Stimulated activated CD8-positive, alpha-beta memory T cell treated with anti-CD3 and anti-CD28 coated beads, Interleukin-4, amount 100 ng/mL, for 1 hour (primary cell): ENCODE measurements around the gene FBXL7.

Experiments
- DNase-seq, 2 donors: peaks; one replicate each; pipeline ENCODE4 v3.0.0-alpha.2; 2020; ENCODE audit warnings: low read depth in 2 of 2, low spot score in 1 of 2

Gene FBXL7

DNA sequence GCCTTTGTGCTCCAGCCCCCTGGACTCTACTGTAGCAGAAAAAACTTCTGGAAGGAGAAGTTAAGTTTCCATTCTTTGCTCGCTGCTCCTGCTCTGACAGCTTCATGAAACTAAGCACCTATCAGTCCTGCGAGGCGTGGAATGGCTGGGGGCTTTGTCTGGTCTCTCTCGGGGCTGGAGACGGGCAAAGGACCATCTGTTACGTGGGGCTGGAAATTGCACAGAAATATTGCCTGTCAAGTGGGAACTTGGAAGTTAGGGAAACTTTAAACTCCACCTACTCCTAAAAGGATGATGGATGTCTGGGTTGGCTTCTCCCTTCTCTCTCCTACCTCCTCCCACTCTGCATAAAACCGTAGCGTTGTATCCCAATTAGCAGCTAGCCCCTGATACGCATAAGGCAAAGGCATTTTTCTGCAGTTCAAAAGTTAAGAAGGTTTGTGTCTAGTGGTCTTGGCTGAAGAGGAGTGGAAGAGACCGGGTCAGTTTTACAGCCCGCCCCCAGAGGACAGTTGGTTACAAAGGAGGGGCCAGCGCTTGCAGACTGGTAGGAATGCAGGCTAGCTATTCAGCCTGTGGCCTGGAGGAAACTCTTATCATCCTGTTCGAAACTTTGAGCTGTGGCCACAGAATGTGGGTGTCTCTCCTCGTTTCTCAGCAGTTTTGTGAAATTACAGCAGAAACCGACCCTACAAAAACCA, 1.3 kb downstream of the FBXL7 start:
- no peak for DNase-seq

DNA sequence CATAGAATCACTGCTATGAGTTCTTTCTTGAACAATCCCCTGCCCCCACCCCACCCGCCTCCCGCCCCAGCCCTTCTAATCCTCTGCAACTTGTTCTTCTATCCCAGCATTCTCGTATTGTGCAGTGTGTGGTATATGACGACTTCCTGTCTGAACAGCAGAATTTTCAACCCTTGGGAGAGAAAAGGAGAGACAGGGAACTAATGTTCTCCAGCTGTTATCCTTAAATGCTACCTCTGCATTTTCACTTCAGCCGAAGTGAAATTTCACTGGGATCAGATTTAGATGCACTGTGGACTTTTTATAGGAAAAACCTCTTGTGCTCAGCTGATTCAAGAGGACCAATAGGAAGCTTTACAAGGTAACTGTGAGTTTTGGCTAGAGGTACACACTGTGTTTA, 2.2 kb downstream of the FBXL7 start:
- DNase-seq = no peak

DNA sequence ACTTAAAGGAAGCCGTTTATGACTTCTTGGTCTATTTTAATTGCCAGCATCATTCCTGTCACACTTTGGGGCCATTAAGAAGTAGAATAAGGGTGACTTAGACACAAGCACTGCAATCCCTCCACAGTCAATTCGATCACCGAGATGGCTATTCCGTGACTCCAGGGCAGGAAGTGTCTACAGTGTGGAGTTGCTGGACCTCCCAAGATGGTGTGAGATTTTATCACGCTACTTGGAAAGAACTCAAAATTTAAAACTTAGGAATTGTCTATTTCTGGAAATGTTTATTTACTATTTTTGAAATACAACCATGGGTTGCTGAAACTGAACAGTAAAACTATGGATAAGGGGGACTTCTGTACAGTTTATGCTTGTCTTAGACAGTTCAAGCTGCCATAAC, 6.2 kb downstream of the FBXL7 start:
- no peak for DNase-seq

DNA sequence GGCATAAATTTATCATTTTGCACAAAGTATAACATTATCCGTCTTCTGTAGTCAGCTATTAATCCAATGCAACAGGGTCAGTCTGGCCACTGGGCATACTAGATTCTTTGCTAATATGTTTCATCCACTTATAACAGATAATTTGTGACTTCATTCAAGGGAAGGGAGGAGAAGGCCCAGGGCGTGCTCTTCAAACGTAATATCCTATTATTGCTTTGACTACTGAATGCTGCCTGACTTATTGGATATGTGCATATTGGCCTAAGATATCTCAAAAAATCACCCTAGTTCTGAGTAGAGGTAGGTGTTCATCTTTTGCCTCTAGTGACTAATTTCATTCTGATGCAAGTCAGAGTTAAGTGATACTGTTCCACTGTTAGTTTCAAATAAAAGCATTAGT, 6.9 kb downstream of the FBXL7 start:
- DNase-seq = no peak

DNA sequence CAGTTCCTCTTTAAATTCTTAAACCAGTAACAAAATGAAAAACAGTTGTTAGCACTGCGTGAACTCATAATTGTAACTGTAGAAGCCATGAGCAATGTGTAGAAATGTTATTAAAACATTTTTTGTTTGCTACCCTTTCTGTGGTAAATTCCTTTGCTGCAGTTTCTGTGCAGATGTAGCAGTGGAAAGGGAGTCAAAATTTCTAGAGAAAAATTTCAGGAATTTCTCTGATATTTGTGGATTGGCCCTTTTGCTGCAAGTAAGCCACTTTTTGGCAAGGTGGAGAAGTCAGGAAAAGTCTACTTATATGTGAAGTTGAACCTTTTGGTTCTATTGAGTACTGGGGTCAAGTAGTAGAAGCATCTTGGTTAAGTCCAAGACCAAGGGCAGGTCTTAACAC, 10.1 kb downstream of the FBXL7 start:
- no peak for DNase-seq

DNA sequence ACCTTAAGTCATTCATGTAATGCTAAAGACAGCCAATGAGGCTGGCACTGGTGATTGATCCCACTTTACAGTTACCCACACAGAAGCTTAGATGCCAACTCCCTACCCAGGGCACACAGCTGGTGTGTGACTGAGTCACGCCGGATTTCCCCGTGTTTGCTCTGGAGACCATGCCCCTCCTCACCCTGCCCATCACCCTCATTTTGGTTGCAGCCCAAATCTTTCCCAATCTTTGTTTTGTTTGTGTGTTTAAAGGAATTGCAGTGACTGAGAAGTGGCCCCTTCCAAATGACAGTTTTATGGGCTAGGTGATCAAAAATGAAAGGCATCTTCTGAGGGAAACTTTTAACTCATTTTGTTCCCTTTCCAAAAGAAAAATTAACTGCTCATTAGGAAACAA, 10.9 kb downstream of the FBXL7 start:
- no peak for DNase-seq

DNA sequence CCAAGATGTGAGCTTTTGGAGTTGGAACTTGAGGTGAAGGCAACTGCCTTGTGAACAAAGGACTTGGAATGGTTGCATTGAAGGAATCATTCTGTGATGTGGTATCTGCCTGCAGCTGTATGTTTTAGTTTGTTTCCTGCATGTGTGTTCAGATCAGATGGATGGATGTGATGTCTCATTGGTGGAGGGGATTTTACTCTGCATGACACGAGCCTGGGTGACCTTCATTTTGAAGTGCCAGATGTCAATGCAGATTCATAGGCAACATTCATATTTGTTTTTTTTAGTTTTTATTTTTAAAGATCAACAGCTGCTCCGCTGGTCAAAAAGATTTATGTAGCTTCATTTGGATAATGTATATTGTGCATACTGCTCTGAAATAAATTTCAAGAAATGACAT, 13.5 kb downstream of the FBXL7 start:
- DNase-seq = no peak

DNA sequence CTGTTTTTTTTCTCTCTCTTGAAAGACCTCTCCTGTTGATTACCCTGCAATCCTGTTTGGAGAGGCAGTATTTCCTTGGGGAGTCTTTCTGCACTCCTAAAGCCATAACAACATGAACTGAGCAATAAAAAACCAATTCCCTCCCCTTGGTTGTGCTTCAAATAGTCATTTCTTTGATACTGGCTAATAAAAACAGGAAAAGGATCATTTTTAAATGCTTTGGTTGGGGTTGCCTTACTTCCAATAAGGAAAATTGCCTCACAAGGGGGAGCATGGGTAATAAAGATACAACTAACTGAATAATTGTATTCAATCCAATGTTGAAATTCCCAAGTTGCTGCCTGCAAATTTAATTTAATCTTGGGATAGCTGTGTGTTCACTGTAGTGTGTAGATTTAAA, 13.9 kb downstream of the FBXL7 start:
- DNase-seq = no peak

DNA sequence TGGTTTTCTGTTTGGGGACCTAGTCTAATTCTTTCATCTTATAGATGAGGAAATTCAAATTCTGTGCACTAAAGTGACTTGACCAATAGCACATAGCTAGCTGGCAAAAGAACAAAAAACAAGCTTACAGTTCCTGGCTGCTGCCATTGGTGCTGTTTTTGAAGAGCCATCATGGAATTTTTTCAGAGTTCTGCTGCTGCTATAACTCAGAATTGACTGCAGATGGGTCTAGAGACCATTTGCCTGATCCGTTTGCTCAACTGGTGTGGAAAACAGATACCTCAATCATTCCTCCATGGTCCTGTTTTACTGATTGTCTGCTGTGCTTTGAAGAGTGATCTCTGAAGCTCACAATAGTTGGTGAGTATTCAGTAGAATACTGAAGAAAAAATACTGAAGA, 15.2 kb downstream of the FBXL7 start:
- no peak for DNase-seq

DNA sequence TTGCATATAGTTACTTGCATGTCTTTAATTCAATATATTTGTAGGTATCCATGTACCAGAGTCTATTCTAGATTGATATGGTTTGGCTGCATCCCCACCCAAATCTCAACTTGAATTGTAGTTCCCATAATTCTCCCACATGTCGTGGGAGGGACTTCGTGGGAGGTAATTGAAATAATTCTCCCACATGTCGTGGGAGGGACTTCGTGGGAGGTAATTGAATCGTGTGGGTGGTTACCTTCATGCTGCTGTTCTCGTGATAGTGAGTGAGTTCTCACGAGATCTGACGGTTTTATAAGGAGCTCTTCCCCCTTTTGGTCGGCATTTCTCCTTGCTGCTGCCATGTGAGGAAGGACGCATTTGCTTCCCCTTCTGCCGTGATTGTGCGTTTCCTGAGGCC, 16.5 kb downstream of the FBXL7 start:
- no peak for DNase-seq

DNA sequence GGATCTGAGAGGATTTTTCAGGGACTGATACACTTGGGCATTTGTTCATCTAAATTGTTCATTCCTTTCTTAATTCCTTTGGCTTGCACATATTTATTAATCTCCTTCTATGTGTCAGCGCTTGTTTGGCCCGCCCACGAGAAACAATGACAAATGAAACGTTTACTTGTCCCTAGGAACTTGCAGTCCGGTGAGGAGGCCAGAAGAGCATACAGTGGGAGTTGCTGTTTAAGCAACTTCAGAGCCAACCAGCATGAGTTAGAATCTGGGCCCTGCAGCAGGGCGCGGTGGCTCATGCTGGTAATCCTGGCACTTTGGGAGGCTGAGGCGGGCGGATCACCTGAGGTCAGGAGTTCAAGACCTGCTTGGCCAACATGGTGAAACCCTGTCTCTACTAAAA, 18.8 kb downstream of the FBXL7 start:
- DNase-seq = no peak

DNA sequence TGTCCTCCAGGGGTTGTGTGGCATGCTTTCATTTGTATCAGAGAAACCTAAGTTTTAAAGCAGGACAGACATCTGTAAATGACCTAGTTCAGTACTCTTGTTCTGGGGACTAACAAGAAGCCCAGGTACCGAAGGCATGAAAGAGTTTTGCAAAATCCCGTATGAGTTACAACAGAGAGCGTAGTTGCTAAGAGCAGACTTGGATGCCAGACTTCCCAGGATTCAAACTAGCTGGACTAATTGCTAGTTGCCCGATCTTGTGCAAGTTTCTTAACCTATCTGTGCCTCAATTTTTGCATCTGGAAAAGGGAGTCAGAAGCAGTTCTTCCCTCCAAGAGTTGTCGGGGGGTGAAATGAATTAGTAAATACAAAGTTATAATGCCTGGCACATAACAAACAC, 20.9 kb downstream of the FBXL7 start:
- DNase-seq = no peak

DNA sequence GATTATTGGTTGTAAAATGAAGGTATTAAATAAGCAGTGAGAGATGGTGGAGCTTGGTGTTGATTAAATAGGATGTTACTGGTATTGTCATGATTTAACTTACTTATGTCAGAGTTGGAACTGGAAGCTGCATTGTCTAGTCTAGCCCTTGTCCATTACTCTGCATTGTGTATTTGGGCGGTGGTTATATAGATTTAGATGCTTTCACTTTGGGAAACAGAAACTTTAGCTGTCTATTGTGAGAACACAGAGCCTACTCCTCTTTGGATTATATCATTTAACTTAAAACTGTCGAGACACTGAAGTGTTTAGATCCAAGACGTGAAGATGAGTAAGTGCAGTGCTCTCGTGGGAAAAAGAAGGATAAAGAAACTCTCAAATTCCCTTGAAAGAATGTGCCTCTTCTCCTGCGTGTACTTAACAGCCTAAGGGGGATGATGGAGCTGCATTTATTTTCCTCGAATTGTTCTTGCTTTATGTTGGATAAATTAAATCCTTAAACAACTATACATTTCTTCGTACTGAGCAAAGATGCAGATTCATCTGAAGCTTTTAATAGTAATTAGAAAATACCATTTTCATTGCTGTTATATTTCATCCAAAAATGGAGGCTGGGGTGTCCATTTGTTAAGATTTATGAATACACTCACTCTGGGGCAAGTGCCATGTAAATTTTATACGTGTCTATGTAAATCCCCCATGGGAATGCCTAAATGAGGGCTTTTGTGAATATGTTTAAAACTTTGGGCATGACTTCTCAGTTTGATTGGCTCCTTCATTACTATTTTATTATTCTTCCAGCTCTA, 21.6 kb downstream of the FBXL7 start:
- no peak for DNase-seq

DNA sequence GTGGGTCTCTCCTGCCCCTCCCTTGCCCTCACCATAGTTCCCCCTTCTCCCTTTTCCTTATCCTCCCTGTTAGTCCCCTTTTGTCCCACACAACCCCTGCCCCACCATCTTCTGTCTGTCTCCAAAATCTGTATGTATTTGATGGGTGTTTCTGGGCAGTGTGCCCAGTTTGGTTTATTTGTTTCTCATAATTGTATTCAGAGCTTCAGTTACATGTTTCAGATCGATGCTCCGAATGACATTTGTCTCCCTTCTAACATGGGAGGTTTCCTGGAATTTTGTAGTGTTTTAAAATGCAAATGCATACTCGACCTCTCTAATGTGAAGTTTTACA, 22.2 kb downstream of the FBXL7 start:
- no peak for DNase-seq

DNA sequence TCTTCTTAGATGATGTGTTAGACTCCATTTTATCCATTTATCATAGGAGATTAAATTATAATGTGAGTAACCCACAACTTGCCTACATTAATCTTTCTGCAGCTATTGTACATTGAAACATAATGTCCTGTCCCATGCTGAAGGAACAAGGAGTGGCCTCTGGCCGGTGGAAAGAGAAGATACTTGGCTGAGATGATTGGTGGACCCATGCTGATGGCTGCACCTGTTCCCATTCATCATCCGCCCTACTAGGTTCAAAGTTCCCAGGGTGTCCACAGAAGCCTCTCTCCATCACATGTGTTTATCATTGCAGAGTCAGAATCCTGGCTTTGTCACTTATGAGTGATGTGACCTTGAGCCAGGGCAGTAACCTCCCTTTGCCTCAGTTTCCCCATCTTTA, 24.7 kb downstream of the FBXL7 start:
- no peak for DNase-seq

DNA sequence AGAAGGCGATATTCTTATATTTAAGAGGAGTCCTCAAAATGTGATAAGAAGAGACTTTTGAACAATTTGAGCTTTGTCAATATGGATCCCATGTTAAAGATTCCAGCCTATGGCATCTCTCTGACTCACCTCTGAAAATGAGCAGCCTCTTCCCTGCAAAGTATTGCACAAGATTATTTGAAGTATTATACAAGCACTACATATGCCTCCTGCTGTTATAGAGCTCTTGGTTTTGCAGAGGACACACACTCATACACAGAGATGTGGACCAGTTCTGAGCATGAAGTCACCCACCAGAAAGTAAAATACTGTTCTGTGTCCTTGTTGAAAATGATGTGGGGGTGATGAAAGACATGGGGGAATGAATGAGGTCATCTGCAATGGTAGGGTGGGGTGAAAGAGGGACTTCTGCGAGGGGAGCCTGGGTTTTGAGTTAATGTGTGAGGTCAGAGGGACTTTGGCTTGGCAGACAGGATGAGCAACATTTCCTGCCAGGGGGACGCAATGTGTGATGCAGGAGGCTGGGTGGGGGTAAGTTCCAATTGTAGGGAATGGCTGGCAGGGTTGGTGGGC, 25.8 kb downstream of the FBXL7 start:
- no peak for DNase-seq

DNA sequence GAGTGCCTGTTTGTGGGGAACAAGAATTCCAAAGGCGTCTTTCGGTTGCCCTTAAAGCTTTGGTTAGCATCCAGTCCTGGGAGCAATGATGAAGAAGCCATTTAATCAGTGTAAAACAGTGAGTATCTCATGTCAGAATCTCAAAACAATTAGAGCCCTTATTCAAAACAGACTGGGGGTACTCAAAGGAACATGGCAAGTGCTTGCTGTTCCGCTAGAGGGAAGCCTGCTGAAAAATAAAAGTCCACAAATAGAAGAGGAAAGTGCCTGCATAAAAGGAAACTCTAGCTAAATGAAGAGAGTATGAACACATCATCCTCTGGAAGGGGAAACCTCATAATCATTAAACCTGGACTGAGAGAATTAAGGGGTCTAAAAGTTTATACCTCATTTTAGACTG, 26.4 kb downstream of the FBXL7 start:
- DNase-seq = no peak

DNA sequence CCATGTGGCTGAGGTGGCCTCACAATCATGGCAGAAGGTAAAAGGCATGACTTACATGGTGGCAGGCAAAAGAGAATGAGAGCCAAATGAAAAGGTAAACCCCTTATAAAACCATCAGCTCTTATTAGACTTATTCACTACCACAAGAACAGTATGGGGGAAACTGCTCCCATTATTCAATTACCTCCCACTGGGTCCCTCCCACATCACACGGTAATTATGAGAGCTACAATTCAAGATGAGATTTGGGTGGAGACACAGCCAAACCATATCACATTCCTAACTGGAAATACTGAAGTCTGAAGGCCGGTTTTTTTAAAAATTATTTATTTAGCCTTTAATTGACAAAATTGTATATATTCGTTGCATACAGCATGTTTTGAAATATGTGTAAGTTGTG, 28.5 kb downstream of the FBXL7 start:
- DNase-seq = no peak

DNA sequence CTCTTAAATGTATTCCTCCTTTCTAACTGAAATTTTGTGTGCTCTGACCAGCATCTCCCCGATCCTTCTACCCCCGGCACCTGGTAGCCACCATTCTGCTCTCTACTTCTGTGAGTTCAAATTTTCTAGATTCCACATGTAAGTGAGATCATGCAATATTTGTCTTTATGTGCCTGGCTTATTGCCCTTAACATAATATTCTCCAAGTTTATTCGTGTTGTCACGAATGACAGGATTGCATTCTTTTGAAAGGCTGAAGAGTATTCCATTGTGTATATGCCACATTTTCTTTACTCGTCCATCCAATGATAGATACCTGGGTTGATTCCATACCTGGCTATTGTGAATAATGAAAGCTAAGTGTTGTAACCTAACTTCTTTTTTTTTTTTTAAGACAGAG, 29.0 kb downstream of the FBXL7 start:
- DNase-seq = no peak

DNA sequence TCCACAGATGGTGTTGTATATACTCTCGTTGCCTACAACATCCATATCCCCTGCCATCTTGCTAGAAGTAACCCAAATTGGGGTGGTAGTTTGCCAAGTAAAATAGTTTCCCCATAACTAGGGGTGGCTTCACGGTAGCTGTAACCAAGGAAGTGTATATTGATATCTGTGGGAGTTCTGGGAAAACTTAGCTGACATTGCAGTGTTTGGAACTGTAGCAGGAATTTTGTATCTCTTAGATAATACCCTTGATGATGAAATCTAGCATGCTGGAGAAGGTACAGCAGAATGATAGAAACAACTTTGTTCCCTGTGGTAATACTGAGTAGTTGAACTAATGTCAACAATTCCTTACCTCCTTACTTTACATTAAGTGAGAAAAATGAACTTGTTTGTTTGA, 29.8 kb downstream of the FBXL7 start:
- DNase-seq = no peak

DNA sequence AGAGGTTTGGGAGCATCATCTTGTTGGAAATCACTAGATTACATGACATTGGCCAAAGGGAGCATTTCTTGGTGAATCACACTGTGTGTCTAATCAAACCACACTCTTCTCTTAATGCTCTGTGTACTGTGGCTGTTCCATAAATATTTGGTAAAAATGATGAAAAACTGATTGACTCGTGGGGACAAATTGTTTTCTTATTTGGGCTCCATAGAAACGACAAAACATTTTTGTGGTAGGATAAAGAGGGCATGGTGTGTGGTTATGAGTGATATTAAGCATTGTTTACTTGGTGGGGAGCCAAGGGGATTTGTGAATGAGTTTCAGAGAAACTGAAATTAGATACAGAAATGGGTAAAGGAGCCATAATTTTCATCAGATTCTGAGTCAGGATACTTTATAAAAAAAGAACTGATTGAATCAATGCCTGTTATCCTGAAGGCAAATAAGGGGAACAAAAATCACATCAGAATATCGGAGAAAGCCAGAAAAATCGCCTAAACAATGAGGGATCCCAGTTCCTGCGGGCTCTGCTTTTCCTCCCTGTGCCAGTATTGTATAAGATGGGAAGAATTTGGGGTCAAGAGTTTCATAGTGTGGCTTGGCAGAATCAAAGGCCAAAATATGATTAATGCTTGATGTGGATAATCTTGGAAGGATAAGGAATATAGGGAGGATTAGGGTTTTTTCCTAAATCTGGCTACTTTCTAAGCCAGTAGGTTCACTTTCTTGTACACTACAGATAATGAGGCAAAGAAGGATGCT, 33.3 kb downstream of the FBXL7 start:
- DNase-seq = no peak

DNA sequence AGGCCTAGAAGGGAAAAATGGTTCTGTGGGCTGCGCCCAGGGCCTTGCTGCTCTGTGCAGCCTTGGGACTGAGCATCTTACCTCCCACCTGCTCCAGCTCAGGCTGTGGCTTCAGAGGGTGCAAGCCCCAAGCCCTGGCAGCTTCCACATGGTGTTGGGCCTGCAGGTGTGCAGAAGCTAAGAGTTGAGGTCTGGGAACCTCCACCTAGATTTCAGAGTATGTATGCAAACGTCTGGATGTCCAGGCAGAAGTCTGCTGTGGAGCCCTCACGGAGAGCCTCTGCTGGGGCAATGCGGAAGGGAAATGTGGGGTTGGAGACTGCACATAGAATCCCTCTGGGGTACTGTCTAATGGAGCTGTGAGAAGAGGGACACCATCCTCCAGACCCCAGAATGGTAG, 36.0 kb downstream of the FBXL7 start:
- DNase-seq = no peak
